ENCODE data around the gene PSMD13.

The PSMD13 gene

DNA sequence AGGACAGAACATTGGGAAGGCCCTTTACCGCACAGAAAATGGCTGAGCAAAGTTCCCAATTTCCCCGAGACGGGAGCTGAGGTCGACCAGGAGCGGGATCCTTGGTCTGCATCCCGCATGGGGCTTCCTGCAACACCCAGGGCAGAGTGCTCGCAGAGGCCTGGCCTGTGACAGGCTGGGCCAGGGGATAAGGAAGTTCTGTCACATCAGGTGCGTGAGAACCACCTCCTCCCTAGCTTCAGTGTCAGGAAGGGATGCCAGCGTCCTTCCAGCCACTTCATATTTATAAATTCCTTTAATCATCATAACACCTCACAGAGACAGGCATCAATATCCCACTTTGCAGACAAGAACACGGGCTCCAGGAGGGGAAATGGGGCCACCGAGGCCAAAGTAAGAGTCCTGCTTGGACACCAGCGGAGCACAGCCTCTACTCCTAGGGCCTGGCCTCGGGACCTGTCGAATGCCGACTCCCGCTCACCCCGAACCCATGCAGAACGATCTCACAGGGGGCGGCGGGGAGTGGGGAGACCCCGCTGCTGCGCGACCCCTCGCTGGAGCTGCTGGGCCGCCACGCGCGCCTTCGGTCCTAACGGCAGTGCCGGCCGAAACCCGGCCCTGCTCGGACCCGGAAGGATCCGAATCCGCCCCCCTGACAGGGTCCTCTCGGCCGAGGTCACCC lies 30.1 kb upstream of the PSMD13 start:
- H3K4me3 ChIP-seq (ENCODE audit: low read length), result peak overlapping the region; percentile 92
- no peak for DNase-seq (ENCODE audit: low read depth)
- TF ChIP-seq, protein P1, sequence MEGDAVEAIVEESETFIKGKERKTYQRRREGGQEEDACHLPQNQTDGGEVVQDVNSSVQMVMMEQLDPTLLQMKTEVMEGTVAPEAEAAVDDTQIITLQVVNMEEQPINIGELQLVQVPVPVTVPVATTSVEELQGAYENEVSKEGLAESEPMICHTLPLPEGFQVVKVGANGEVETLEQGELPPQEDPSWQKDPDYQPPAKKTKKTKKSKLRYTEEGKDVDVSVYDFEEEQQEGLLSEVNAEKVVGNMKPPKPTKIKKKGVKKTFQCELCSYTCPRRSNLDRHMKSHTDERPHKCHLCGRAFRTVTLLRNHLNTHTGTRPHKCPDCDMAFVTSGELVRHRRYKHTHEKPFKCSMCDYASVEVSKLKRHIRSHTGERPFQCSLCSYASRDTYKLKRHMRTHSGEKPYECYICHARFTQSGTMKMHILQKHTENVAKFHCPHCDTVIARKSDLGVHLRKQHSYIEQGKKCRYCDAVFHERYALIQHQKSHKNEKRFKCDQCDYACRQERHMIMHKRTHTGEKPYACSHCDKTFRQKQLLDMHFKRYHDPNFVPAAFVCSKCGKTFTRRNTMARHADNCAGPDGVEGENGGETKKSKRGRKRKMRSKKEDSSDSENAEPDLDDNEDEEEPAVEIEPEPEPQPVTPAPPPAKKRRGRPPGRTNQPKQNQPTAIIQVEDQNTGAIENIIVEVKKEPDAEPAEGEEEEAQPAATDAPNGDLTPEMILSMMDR (conservative IDR thresholded peaks at IDR 0.05; ENCODE audit: low read depth, low read length), result no peak

DNA sequence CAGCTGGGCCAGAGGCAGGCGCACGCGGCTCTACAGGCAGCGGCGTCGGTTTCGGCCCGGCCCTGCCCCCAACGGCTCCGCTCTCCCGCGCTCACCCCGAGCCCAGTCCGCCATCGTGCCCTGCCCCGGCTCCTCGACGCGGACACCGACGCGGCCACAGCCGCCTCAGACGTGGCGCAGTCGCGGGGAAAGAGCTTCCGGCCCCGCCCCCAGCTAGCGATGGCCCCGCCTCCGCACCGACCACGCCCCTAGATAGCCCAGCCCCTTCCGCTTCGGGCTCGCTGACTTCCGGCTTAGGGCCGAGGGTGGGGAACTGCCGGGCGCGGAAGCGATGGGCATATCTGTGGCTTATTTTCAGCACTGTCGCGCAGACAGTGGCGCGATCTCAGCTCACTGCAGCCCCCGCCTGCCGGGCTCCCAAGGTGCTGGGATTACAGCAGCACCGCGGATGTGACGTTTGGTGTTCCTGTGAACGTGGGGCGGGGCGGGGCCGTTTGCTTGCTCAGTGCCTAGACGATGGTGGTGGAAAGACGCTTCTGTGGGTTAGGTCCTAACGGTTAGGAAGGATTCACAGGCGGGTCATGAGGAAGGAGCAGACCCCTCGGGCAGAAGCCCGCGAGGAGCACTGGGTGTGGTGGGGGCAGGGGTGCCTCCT lies 29.4 kb upstream of the PSMD13 start, which contains the start of the genes BET1L and RIC8A:
TSS of gene BET1L (minus strand) at position 192 of the 655 bp plus-strand sequence. CDS start at position 114, 78 bp downstream.
TSS of gene RIC8A (plus strand) at position 501 of the 655 bp plus-strand sequence. CDS start 1,147 bp downstream, outside the sequence.
- peak; percentile 98 for DNase-seq (ENCODE audit: low read depth)

DNA sequence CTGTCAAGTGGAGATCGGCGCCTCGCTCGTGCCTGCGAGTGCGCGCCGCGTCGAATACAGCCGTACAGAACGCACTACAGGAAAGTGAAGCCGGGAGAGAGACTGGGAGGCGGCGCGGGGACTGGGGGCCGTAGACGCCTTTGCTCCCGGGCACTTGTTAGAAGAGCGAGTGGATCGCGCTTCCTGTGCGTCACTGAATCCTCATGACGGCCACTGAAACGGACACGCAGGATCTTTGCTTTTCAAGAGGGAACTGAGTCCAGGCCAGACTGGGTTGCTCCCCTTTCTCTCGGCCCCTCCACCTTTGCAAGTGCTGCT lies 29.0 kb upstream of the PSMD13 start:
- TF ChIP-seq, protein P1 (conservative IDR thresholded peaks at IDR 0.05; ENCODE audit: low read depth, low read length), result no peak
- peak overlapping the region; percentile 92 for H3K4me3 ChIP-seq (ENCODE audit: low read length)
- peak; percentile 18 for DNase-seq (ENCODE audit: low read depth)

More for the DNA sequence above, 29.4 kb upstream of the PSMD13 start, which contains the start of the genes BET1L and RIC8A:
- peak within 1 kb of the TSS; percentile 92 for H3K4me3 ChIP-seq (ENCODE audit: low read length)
- TF ChIP-seq, protein P1 (conservative IDR thresholded peaks at IDR 0.05; ENCODE audit: low read depth, low read length), result no peak

DNA sequence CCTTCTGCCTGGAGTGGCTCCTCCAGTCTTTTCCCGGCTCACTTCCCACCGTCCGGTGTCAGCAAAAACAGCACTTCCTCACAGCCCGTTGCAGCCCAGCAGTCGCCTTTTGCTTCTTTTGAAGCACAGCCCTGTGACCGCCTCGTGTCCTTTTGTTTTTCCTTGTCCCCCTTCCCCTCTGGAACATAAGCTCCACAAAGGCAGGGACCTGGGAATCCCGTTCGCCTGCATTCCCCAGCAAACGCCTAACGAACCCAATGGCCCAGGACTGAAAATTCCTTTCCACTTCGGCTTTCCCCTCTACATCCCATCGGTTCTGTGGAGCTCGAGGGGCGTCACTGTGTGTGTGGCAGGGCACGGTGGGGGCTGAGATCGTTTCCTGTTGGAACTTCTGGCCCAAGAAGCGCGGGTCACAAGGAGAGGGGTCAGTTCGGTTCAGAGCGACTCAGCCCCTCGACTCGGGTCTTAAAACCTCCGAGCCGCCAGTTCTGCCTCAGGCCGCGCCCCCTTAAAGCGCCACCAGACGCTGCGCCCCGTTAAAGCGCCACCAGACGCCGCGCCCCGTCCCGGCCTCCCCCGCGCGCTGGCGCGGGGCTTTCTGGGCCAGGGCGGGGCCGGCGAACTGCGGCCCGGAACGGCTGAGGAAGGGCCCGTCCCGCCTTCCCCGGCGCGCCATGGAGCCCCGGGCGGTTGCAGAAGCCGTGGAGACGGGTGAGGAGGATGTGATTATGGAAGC lies 28.4 kb upstream of the PSMD13 start:
- TF ChIP-seq, protein P1 (conservative IDR thresholded peaks at IDR 0.05; ENCODE audit: low read depth, low read length), result no peak
- DNase-seq (ENCODE audit: low read depth), result peak; percentile 36

DNA sequence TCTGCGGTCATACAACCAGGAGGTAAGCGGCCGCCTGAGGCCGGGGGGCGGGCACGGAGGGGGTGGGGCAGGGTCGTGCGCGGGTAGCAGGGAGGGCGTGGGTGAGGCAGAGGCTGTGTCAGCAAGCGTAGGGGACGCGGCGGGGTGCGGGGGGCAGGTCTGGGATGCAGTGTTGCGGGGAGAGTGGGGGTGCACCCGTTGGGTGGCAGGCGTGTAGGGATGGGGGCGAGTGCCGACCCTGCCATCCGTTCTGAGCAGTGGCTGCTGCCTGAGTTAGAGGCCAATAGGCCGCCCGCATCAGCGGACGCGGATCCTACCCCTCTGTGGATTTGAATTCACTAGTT lies 27.9 kb upstream of the PSMD13 start:
- no peak for DNase-seq (ENCODE audit: low read depth)
- H3K4me3 ChIP-seq (ENCODE audit: low read length), result peak overlapping the region; percentile 92
- TF ChIP-seq, protein P1 (conservative IDR thresholded peaks at IDR 0.05; ENCODE audit: low read depth, low read length), result no peak

More for the DNA sequence above, 28.4 kb upstream of the PSMD13 start:
- H3K4me3 ChIP-seq (ENCODE audit: low read length), result peak overlapping the region; percentile 92

DNA sequence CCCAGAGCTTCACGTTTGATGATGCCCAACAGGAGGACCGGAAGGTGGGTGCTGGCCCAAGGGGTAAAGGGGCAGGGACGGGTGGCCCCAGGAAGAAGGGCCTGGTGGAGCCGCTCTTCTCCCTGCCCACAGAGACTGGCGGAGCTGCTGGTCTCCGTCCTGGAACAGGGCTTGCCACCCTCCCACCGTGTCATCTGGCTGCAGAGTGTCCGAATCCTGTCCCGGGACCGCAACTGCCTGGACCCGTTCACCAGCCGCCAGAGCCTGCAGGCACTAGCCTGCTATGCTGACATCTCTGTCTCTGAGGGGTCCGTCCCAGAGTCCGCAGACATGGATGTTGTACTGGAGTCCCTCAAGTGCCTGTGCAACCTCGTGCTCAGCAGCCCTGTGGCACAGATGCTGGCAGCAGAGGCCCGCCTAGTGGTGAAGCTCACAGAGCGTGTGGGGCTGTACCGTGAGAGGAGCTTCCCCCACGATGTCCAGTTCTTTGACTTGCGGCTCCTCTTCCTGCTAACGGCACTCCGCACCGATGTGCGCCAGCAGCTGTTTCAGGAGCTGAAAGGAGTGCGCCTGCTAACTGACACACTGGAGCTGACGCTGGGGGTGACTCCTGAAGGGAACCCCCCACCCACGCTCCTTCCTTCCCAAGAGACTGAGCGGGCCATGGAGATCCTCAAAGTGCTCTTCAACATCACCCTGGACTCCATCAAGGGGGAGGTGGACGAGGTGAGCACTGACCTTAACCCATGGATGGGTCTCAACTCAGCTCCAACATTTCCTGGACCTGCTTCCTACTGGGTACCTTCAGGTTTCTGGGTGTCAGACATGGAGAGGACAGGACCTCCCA lies 27.3 kb upstream of the PSMD13 start:
- H3K4me3 ChIP-seq (ENCODE audit: low read length), result peak overlapping the region; percentile 92
- TF ChIP-seq, protein P1 (conservative IDR thresholded peaks at IDR 0.05; ENCODE audit: low read depth, low read length), result no peak
- no peak for DNase-seq (ENCODE audit: low read depth)

All from retinal pigment epithelial cell (primary cell).